NCI-H1048 (cell line): ENCODE measurements around the gene ZNF484.
"Not testable (repeated sequence)": the region's sequence is repeated elsewhere in the genome, so short reads cannot be mapped to it uniquely, and the experiment has no call there.

ENCODE experiments used
- DNase-seq: peaks from one replicate; lab custom pipeline; 2025; lab: John Stamatoyannopoulos, UW

ZNF484 gene

GRCh38 chr9:92877531-92878430 is at the start of gene ZNF484:
Gene ZNF484, minus strand, starts transcription at chr9:92878038. Its CDS starts 3,009 bp downstream, at chr9:92875029.
- peak; percentile 95 for DNase-seq

GRCh38 chr9:92920437-92920836 is 42.6 kb upstream of the ZNF484 start:
- no peak for DNase-seq

GRCh38 chr9:92917176-92917800 is 39.5 kb upstream of the ZNF484 start:
- no peak for DNase-seq

- peak; percentile 53 for DNase-seq
Measured at GRCh38 chr9:92911511-92912475, 34.0 kb upstream of the ZNF484 start.

- DNase-seq: not testable (repeated sequence)
Measured at GRCh38 chr9:92905137-92905536, 27.3 kb upstream of the ZNF484 start.

- no peak for DNase-seq
Measured at GRCh38 chr9:92897323-92897722, 19.5 kb upstream of the ZNF484 start.

GRCh38 chr9:92895812-92896436 is 18.1 kb upstream of the ZNF484 start:
- DNase-seq: no peak

GRCh38 chr9:92894711-92895362 is 17.0 kb upstream of the ZNF484 start:
- no peak for DNase-seq

- not testable (repeated sequence) for DNase-seq
Measured at GRCh38 chr9:92893916-92894610, 16.2 kb upstream of the ZNF484 start.

GRCh38 chr9:92892276-92892675 is 14.4 kb upstream of the ZNF484 start:
- DNase-seq: not testable (repeated sequence)

- no peak for DNase-seq
Measured at GRCh38 chr9:92890761-92891160, 12.9 kb upstream of the ZNF484 start.

GRCh38 chr9:92887880-92888338 is 10.1 kb upstream of the ZNF484 start:
- no peak for DNase-seq

GRCh38 chr9:92886846-92887610 is 9.2 kb upstream of the ZNF484 start:
- not testable (repeated sequence) for DNase-seq

- not testable (repeated sequence) for DNase-seq
Measured at GRCh38 chr9:92883666-92884405, 6.0 kb upstream of the ZNF484 start.

GRCh38 chr9:92882276-92882675 is 4.4 kb upstream of the ZNF484 start:
- no peak for DNase-seq

- DNase-seq: no peak
Measured at GRCh38 chr9:92875373-92875772, 2.5 kb downstream of the ZNF484 start.

GRCh38 chr9:92870289-92870688 is 7.5 kb downstream of the ZNF484 start:
- no peak for DNase-seq

GRCh38 chr9:92866600-92866999 is 11.2 kb downstream of the ZNF484 start:
- not testable (repeated sequence) for DNase-seq

GRCh38 chr9:92864152-92864551 is 13.7 kb downstream of the ZNF484 start:
- no peak for DNase-seq
